Tibial nerve (tissue), 4 donors: ENCODE measurements around the gene TRPC6. TPM values are rescaled to one million over a fixed set of nuclear protein-coding genes. Genes with fewer than 3 reads are reported as not detected.

Experiments
- DNase-seq, 2 donors: peaks; one replicate each; pipeline ENCODE4 v3.0.0-alpha.2; 2019; ENCODE audit warnings: low spot score in 2 of 2
- H3K27ac ChIP-seq, 4 donors: fragments of 200-600 bp; sonication (generic) in 3 of 4; one replicate each; pipeline ENCODE4 v1.5.1; 2017 to 2019; ENCODE audit warnings: mild to moderate bottlenecking in 1 of 4
- H3K27me3 ChIP-seq, 2 donors: fragments of 200-600 bp; sonication (generic) in 1 of 2; one replicate each; pipeline versions ENCODE4 v1.5.1 to v1.6.0; 2017 to 2019
- H3K36me3 ChIP-seq, 3 donors: fragments of 200-600 bp; sonication (generic); one replicate each; pipeline ENCODE4 v1.5.1; 2018 to 2019
- H3K4me1 ChIP-seq, 4 donors: fragments of 200-600 bp; sonication (generic) in 3 of 4; one replicate each; pipeline ENCODE4 v1.5.1; 2017 to 2019
- H3K4me3 ChIP-seq, 4 donors: fragments of 200-600 bp; sonication (generic) in 3 of 4; one replicate each; pipeline ENCODE4 v1.5.1; 2017 to 2019; ENCODE audit warnings: mild to moderate bottlenecking in 1 of 4, moderate library complexity in 1 of 4
- H3K9me3 ChIP-seq, 4 donors: fragments of 200-600 bp; sonication (generic) in 3 of 4; one replicate each; pipeline ENCODE4 v1.5.1; 2017 to 2019
- EP300 ChIP-seq, 2 donors: sonication (generic); formaldehyde crosslinking; IDR thresholded peaks; one replicate each; pipeline ENCODE4 v1.6.1; 2017; ENCODE audit warnings: antibody characterized with exemption in 2 of 2, mild to moderate bottlenecking in 1 of 2
- POLR2A ChIP-seq, 2 donors: fragments of 450-650 bp; IDR thresholded peaks; one replicate each; pipeline ENCODE4 v1.6.1; 2017; ENCODE audit warnings: antibody characterized with exemption in 2 of 2, mild to moderate bottlenecking in 2 of 2, moderate library complexity in 2 of 2
- WGBS, 2 donors: methylation state at CpG; one replicate each; pipeline ENCODE4 v1.1.5; 2018; 5-methylcytosine and 5-hydroxymethylcytosine counted together
- total RNA-seq, 4 donors: library from RNA; depleted of rRNA; stranded (reverse); fragments of >200 nt; gene quantifications; one replicate each; pipeline ENCODE4 v1.1.0, GENCODE V29; 2016
- TF ChIP-seq, protein P1 (sequence below), 5 experiments: fragments of 200-600 bp in 3 of 5; fragments of 450-650 bp in 2 of 5; sonication (generic) in 3 of 5; IDR thresholded peaks; one replicate each; pipeline ENCODE4 v1.5.1; 2016 to 2019; ENCODE audit warnings: antibody characterized with exemption in 5 of 5, mild to moderate bottlenecking in 3 of 5, moderate library complexity in 2 of 5

TRPC6 gene
- total RNA-seq, 4 donors from 2014 or later = 1.3 to 2.4 (median 1.8) TPM

DNA sequence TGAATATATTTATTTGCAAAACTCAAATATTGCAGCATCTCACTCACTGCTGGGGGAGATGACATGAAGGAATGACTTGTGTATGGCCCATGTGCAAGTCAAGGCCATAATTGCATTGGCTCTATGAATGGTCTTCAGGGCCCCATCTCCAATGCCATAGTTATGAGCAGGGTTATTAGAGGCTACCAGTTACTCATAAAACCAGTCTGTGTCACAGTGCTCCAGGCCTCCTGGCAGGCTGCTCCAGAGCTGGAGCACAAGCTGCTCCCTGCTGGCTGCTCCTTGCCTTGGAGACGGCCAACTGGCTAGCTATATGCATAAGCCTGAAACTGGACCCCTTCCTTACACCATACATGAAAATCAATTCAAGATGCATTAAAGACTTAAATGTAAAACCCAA, 145.7 kb downstream of the TRPC6 start:
- TF ChIP-seq, protein P1, sequence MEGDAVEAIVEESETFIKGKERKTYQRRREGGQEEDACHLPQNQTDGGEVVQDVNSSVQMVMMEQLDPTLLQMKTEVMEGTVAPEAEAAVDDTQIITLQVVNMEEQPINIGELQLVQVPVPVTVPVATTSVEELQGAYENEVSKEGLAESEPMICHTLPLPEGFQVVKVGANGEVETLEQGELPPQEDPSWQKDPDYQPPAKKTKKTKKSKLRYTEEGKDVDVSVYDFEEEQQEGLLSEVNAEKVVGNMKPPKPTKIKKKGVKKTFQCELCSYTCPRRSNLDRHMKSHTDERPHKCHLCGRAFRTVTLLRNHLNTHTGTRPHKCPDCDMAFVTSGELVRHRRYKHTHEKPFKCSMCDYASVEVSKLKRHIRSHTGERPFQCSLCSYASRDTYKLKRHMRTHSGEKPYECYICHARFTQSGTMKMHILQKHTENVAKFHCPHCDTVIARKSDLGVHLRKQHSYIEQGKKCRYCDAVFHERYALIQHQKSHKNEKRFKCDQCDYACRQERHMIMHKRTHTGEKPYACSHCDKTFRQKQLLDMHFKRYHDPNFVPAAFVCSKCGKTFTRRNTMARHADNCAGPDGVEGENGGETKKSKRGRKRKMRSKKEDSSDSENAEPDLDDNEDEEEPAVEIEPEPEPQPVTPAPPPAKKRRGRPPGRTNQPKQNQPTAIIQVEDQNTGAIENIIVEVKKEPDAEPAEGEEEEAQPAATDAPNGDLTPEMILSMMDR (IDR thresholded peaks at IDR 0.05) = no peak
- TF ChIP-seq POLR2A (IDR thresholded peaks at IDR 0.05) (no peak), EP300 (IDR thresholded peaks at IDR 0.05) (no peak)
- Histone ChIP-seq H3K9me3 (no peaks in the 10 kb centered on the region), H3K27ac (no peak overlapping the region), H3K4me1 (no peaks in the 10 kb centered on the region), H3K27me3 (no peaks in the 10 kb centered on the region), H3K4me3 (no peak overlapping the region), H3K36me3 (no peaks in the 10 kb centered on the region)
- no peak for DNase-seq
- 81 to 100% methylated on average over 1 of the region's 1 CpG for WGBS, 2 donors

DNA sequence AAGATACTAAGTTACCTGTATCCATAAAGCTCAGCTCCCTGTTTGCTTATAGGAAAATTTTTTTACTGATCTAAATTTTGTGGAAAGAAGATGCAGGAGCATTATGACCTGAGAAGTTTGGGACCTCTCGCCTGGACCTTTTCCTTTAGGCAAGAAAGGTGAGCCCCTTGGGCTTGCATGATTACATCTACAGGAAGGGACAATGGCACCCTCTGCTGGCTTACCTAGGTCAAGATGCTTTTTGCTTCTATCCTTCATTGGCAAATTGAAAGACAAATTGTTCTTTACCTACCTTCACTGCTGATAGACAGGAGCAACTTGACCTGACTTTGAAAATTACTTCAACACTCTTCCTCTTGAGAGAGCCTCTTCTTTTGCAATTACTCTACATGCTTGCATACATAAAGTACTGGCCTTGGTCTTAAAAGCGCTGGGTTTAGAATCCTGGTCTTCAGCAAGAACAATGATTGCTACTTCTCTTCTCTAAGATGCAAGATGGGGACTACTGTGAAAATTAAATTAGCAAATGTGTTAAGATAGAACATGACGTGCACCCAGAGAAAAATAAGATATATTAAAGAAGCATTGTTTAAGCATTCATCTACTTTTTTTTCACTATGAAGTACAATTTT, 147.2 kb downstream of the TRPC6 start:
- 73 to 75% methylated on average over 3 of the region's 3 CpGs for WGBS, 2 donors
- H3K27me3 ChIP-seq = no peaks in the 10 kb centered on the region
- TF ChIP-seq POLR2A (IDR thresholded peaks at IDR 0.05) (no peak), EP300 (IDR thresholded peaks at IDR 0.05) (no peak)
- TF ChIP-seq, protein P1 (IDR thresholded peaks at IDR 0.05) = peak; percentile 33 to 51 (median 37)
- H3K27ac ChIP-seq = no peak overlapping the region
- no peaks in the 10 kb centered on the region for H3K9me3 ChIP-seq
- H3K36me3 ChIP-seq = no peaks in the 10 kb centered on the region
- H3K4me1 ChIP-seq = no peaks in the 10 kb centered on the region
- no peak overlapping the region for H3K4me3 ChIP-seq
- DNase-seq = peak in 1 of 2 donors; percentile 57

DNA sequence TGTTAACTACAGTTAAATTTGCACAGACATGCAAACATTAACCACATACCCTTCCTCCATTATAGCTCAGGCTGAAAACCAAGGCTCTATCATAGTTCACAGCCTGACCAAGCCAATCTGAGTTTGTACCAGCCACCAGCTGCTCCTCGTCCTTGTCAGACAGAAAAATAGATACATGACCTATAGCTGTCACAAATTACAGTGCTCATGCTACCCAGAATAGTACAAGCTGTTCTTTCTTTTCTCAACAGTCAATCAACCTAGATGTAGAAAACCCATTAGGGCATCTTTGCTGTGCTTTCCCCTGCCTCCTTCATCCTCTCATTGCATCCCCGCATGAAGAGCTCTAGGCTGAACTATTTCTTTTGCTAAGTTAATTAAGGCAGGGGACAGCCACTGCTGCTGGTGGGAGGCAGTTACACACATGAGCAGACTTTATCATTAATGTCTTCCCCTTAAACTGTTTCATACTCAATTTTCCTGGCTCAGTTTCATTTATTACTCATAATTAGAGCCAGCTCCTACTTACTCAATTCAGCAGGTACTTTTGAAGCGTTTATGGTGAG, 148.3 kb downstream of the TRPC6 start:
- H3K27ac ChIP-seq = no peak overlapping the region
- WGBS, 2 donors = 69 to 73% methylated on average over 3 of the region's 3 CpGs
- TF ChIP-seq EP300 (IDR thresholded peaks at IDR 0.05) (no peak), POLR2A (IDR thresholded peaks at IDR 0.05) (no peak)
- TF ChIP-seq, protein P1 (IDR thresholded peaks at IDR 0.05) = no peak

GRCh38 chr11:101434026-101434643, 149.7 kb downstream of the TRPC6 start:
- Histone ChIP-seq H3K27ac (no peak overlapping the region), H3K4me3 (no peak overlapping the region)
- no peak for DNase-seq

More for the DNA sequence above, 148.3 kb downstream of the TRPC6 start:
- Histone ChIP-seq H3K36me3 (no peaks in the 10 kb centered on the region), H3K9me3 (no peaks in the 10 kb centered on the region), H3K27me3 (no peaks in the 10 kb centered on the region), H3K4me3 (no peak overlapping the region), H3K4me1 (no peaks in the 10 kb centered on the region)
- DNase-seq = no peak

More at GRCh38 chr11:101434026-101434643, 149.7 kb downstream of the TRPC6 start:
- H3K36me3 ChIP-seq = no peaks in the 10 kb centered on the region
- no peaks in the 10 kb centered on the region for H3K27me3 ChIP-seq
- TF ChIP-seq, protein P1 (IDR thresholded peaks at IDR 0.05) = no peak
- TF ChIP-seq POLR2A (IDR thresholded peaks at IDR 0.05) = no peak
- no peak for TF ChIP-seq EP300 (IDR thresholded peaks at IDR 0.05)
- WGBS, 2 donors = 64 to 69% methylated on average over 3 of the region's 3 CpGs
- peaks cover 0 to under 1% (median 0%) of the 10 kb centered on the region in 4 donors for H3K9me3 ChIP-seq
- H3K4me1 ChIP-seq = no peaks in the 10 kb centered on the region
